GM23338 (cell line): Measurements from ENCODE around the gene DPYSL3. TPM values are rescaled to one million over a fixed set of nuclear protein-coding genes. Genes with fewer than 3 reads are reported as not detected.
A peak's percentile ranks its signal among the peaks of the same experiment; 100 is the strongest.

Source experiments
- ATAC-seq: fragments of 200-7000 bp; cut with Tn5 transposase; 3 replicates; pipeline ENCODE4 v1.9.1; 2020
- DNase-seq: peaks from one replicate; pipeline ENCODE4 v3.0.0-alpha.2; 2015; ENCODE audit warnings: low spot score
- H2AFZ ChIP-seq: fragments of 200-600 bp; sonication (generic); 2 replicates; pipeline ENCODE4 v1.8.0; 2016; ENCODE audit warnings: antibody characterized with exemption, mild to moderate bottlenecking, moderate library complexity
- H3F3A ChIP-seq: fragments of 200-600 bp; sonication (generic); replicated peaks from 2 replicates; pipeline ENCODE4 v1.8.0; 2017; ENCODE audit warnings: antibody characterized with exemption, mixed run types, low read depth
- H3K27ac ChIP-seq: fragments of 200-600 bp; sonication (generic); 2 replicates; pipeline ENCODE4 v1.6.1; 2016; ENCODE audit warnings: low read depth
- H3K27me3 ChIP-seq: fragments of 200-600 bp; sonication (generic); 2 replicates; pipeline ENCODE4 v1.8.0; 2016; ENCODE audit warnings: mild to moderate bottlenecking, mixed run types, moderate library complexity; ENCODE audit not compliant: insufficient read depth
- H3K36me3 ChIP-seq: fragments of 200-600 bp; sonication (generic); 2 replicates; pipeline ENCODE4 v1.8.0; 2016; ENCODE audit warnings: mild to moderate bottlenecking; ENCODE audit not compliant: insufficient read depth
- H3K4me1 ChIP-seq: fragments of 200-600 bp; sonication (generic); 2 replicates; pipeline ENCODE4 v1.8.0; 2016; ENCODE audit warnings: mild to moderate bottlenecking, moderate library complexity; ENCODE audit not compliant: insufficient read depth
- H3K4me2 ChIP-seq: fragments of 200-600 bp; sonication (generic); 2 replicates; pipeline ENCODE4 v1.7.1; 2017; ENCODE audit warnings: mixed run types
- H3K4me3 ChIP-seq: fragments of 200-600 bp; sonication (generic); 2 replicates; pipeline ENCODE4 v1.6.1; 2016; ENCODE audit warnings: mixed run types
- H3K79me2 ChIP-seq: fragments of 200-600 bp; sonication (generic); replicated peaks from 2 replicates; pipeline ENCODE4 v1.8.0; 2017; ENCODE audit warnings: mild to moderate bottlenecking; ENCODE audit not compliant: insufficient read depth
- H3K9me2 ChIP-seq: fragments of 200-600 bp; sonication (generic); 2 replicates; pipeline ENCODE4 v1.8.0; 2017; ENCODE audit not compliant: insufficient read depth
- H4K20me1 ChIP-seq: fragments of 200-600 bp; sonication (generic); replicated peaks from 2 replicates; pipeline ENCODE4 v1.8.0; 2017; ENCODE audit warnings: mild to moderate bottlenecking; ENCODE audit not compliant: insufficient read depth
- H3K27ac Mint-ChIP-seq: 2 replicates; pipeline ENCODE4 v1.8.0; 2020; ENCODE audit warnings: inconsistent platforms, mild to moderate bottlenecking, moderate library complexity, mixed read lengths
- H3K27me3 Mint-ChIP-seq: 3 replicates; pipeline ENCODE4 v1.8.0; 2022; ENCODE audit warnings: low read depth, mild to moderate bottlenecking, moderate library complexity, mixed read lengths, inconsistent platforms; ENCODE audit not compliant: insufficient read depth, poor library complexity
- H3K36me3 Mint-ChIP-seq: 3 replicates; pipeline ENCODE4 v1.8.0; 2021; ENCODE audit warnings: low read depth, mild to moderate bottlenecking, inconsistent platforms, moderate library complexity, mixed read lengths
- H3K4me1 Mint-ChIP-seq: 3 replicates; pipeline ENCODE4 v1.8.0; 2020; ENCODE audit warnings: mild to moderate bottlenecking, inconsistent platforms, mixed read lengths
- H3K4me3 Mint-ChIP-seq: 3 replicates; pipeline ENCODE4 v1.8.0; 2021; ENCODE audit warnings: moderate library complexity, mild to moderate bottlenecking, inconsistent platforms, mixed read lengths
- H3K9me3 Mint-ChIP-seq: 3 replicates; pipeline ENCODE4 v1.8.0; 2020; ENCODE audit warnings: moderate library complexity, mild to moderate bottlenecking, inconsistent platforms, mixed read lengths
- CREB1 ChIP-seq: fragments of 250-450 bp; sonication (Bioruptor Pico); IDR thresholded peaks from 2 replicates; pipeline ENCODE4 v1.5.0; 2020; ENCODE audit warnings: low read depth, mild to moderate bottlenecking, moderate library complexity
- CTCF ChIP-seq, 2 experiments: fragments of 200-600 bp in 1 of 2; sonication (generic) in 1 of 2; conservative IDR thresholded peaks; 2 replicates each; pipeline versions ENCODE4 v1.5.1 to v1.6.1; 2016 to 2017; ENCODE audit warnings: antibody characterized with exemption in 2 of 2, low read depth in 2 of 2, mild to moderate bottlenecking in 2 of 2, moderate library complexity in 1 of 2
- ETS1 ChIP-seq: IDR thresholded peaks from 2 replicates; pipeline ENCODE4 v1.6.1; 2016; ENCODE audit warnings: antibody characterized with exemption
- EZH2phosphoT487 ChIP-seq: fragments of 200-600 bp; sonication (generic); IDR thresholded peaks from one replicate; pipeline ENCODE4 v1.8.1; 2018; ENCODE audit warnings: antibody characterized with exemption; ENCODE audit not compliant: unreplicated experiment
- NANOG ChIP-seq: IDR thresholded peaks from 2 replicates; pipeline ENCODE4 v1.6.1; 2016; ENCODE audit warnings: antibody characterized with exemption, borderline replicate concordance
- POLR2AphosphoS5 ChIP-seq: IDR thresholded peaks from 2 replicates; pipeline ENCODE4 v1.6.1; 2016; ENCODE audit warnings: antibody characterized with exemption, low read depth
- REST ChIP-seq: IDR thresholded peaks from one replicate; pipeline ENCODE4 v1.6.1; 2018; ENCODE audit warnings: antibody characterized with exemption; ENCODE audit not compliant: unreplicated experiment
- STAT1 ChIP-seq: IDR thresholded peaks from one replicate; pipeline ENCODE4 v1.6.1; 2016; ENCODE audit warnings: antibody characterized with exemption; ENCODE audit not compliant: unreplicated experiment
- ZNF331 ChIP-seq: fragments of 250-450 bp; sonication (Bioruptor Pico); IDR thresholded peaks from 2 replicates; pipeline ENCODE4 v1.5.0; 2020; ENCODE audit warnings: low read depth, mild to moderate bottlenecking, moderate library complexity
- polyA plus RNA-seq: library from polyadenylated mRNA; unstranded; fragments of >200 nt; fragmentation: Nextera tagmentation; extraction: Ambion mirVana; gene quantifications from 2 replicates; pipeline ENCODE4 v1.2.1, GENCODE V29; 2016
- total RNA-seq: library from RNA; depleted of rRNA; stranded (reverse); fragments of >200 nt; shearing (Covaris generic); gene quantifications from 2 replicates; pipeline ENCODE4 v1.2.3, GENCODE V29; 2014

The DPYSL3 gene
- total and polyA plus RNA-seq, 2 experiments from 2014 or later, result 97.6 to 455 TPM

GRCh38 chr5:147510885-147511284, 1.0 kb upstream of the DPYSL3 start (continued):
- TF ChIP-seq CTCF (conservative IDR thresholded peaks at IDR 0.05; ENCODE audit: low read depth in 2 of 2), result no peak
- TF ChIP-seq REST, result no peak
- TF ChIP-seq EZH2phosphoT487, result no peak
- no peak for TF ChIP-seq POLR2AphosphoS5
- TF ChIP-seq NANOG, result no peak
- TF ChIP-seq CREB1 (CRISPR knock-in tag), result no peak
- TF ChIP-seq STAT1, result no peak

GRCh38 chr5:147509041-147509709, 693 bp downstream of the DPYSL3 start:
- peak overlapping the region; percentile 90 for H3K4me3 Mint-ChIP-seq
- H3K36me3 Mint-ChIP-seq, result peaks cover 8% of the 10 kb centered on the region
- Histone ChIP-seq H3K9me2 (no peaks in the 10 kb centered on the region), H3K4me1 (peaks cover 21% of the 10 kb centered on the region), H3F3A (peaks cover 6% of the 10 kb centered on the region; the same call in 1 of the 2 replicates), H3K27me3 (peaks cover 15% of the 10 kb centered on the region), H3K27ac (no peak overlapping the region), H2AFZ (peak overlapping the region; percentile 100), H4K20me1 (no peaks in the 10 kb centered on the region; the same call in 1 of the 2 replicates), H3K4me2 (peak overlapping the region; percentile 95), H3K4me3 (peak overlapping the region; percentile 91), H3K79me2 (peaks cover 54% of the 10 kb centered on the region), H3K36me3 (no peaks in the 10 kb centered on the region)
- H3K27ac Mint-ChIP-seq, result peak overlapping the region; percentile 8; the same call in 1 of the 2 replicates
- no peaks in the 10 kb centered on the region for H3K9me3 Mint-ChIP-seq
- TF ChIP-seq ZNF331 (CRISPR knock-in tag), result no peak
- TF ChIP-seq POLR2AphosphoS5, result peak; percentile 50; the same call in 1 of the 2 replicates
- no peak for TF ChIP-seq ETS1
- H3K27me3 Mint-ChIP-seq, result peaks cover 13% of the 10 kb centered on the region
- peaks cover 20% of the 10 kb centered on the region for H3K4me1 Mint-ChIP-seq
- DNase-seq (peak; percentile 62), ATAC-seq (peak; percentile 64)
